ENCODE results near the gene DOC2B. TPM values are rescaled to one million over a fixed set of nuclear protein-coding genes. Genes with fewer than 3 reads are reported as not detected.
"Not testable (repeated sequence)": the region's sequence is repeated elsewhere in the genome, so short reads cannot be mapped to it uniquely, and the experiment has no call there.

The DOC2B gene
- polyA plus RNA-seq, 1 experiment, result not detected

DNA sequence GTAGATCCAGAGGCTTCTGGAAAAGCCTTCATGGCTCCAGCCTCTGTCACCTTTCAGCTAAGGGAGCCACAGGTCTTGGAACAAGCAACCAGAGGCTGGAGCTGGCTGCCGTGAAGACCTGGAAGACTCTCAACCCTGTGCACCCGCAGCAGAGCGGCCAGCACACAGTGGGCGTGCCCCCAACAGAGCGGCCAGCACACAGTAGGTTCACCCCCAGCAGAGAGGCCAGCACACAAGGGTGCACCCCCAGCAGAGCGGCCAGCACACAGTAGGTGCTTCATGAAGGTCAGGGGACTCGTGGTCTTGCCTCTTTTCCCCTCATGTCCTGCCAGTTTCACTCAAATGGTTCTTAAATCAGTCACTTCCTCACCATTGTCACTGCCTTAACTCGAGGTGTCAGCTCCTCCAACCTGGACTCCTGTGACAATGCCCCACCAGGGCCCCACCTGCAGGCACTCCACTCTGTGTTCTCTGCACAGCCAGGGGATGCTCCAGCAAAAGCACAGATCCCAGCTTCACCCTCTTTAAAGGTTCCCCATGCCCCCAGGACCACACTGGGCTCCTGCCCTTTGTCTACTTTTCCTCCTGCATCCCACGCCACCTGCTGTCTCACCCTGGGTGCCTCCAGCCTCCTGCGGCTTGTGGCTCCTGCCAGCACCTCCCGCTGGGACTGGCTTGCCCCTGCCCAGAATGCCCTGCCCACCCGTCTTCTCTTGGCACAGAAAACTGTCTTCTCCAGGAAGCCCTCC is 42.4 kb upstream of the DOC2B start:
- TF ChIP-seq, protein P1, sequence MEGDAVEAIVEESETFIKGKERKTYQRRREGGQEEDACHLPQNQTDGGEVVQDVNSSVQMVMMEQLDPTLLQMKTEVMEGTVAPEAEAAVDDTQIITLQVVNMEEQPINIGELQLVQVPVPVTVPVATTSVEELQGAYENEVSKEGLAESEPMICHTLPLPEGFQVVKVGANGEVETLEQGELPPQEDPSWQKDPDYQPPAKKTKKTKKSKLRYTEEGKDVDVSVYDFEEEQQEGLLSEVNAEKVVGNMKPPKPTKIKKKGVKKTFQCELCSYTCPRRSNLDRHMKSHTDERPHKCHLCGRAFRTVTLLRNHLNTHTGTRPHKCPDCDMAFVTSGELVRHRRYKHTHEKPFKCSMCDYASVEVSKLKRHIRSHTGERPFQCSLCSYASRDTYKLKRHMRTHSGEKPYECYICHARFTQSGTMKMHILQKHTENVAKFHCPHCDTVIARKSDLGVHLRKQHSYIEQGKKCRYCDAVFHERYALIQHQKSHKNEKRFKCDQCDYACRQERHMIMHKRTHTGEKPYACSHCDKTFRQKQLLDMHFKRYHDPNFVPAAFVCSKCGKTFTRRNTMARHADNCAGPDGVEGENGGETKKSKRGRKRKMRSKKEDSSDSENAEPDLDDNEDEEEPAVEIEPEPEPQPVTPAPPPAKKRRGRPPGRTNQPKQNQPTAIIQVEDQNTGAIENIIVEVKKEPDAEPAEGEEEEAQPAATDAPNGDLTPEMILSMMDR (IDR thresholded peaks at IDR 0.05; ENCODE audit: insufficient read depth, low read depth, low read length), result no peak
- no peaks in the 10 kb centered on the region for H3K36me3 ChIP-seq (ENCODE audit: control insufficient read depth, insufficient read depth, low read length)
- ChIA-PET CTCF (no interaction called here), POLR2A (no interaction called here)
- H3K4me3 ChIP-seq (ENCODE audit: low read depth, low read length), result no peak overlapping the region
- 0 out of 2 replicates have a peak, but pooled peaks cover 1% of the 10 kb centered on the region for H3K27me3 ChIP-seq (ENCODE audit: control insufficient read depth, insufficient read depth, low read length)
- DNase-seq (ENCODE audit: low read depth), result no peak

DNA sequence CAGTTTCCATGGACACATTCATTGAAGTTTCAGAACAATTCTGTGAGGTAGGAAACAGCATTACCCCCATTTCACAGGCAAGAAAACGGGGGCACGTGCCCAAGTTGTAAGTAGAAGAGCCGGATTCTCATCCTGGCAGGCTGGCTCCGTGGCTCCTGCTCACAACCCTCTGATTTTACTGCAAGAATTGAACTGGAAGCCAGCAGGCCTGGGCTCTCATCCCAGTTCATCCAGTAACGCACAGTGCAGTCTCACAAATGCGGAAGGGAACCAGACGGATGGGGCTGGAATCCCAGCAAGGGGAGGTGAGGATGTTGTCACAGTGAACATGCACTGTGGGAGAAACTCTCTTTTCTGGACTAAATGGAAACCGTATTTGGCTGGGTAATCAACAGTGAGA is 40.7 kb upstream of the DOC2B start:
- no peak for DNase-seq (ENCODE audit: low read depth)
- POLR2A ChIA-PET, result interaction anchor here (0.6 kb wide), 1 partner anchor 30 kb away, joined by 3 read pairs; no protein-coding TSS in a partner anchor
- Histone ChIP-seq H3K36me3 (ENCODE audit: control insufficient read depth, insufficient read depth, low read length) (no peaks in the 10 kb centered on the region), H3K27me3 (ENCODE audit: control insufficient read depth, insufficient read depth, low read length) (0 out of 2 replicates have a peak, but pooled peaks cover 1% of the 10 kb centered on the region), H3K4me3 (ENCODE audit: low read depth, low read length) (no peak overlapping the region)
- CTCF ChIA-PET, result interaction anchor here (1.1 kb wide), 1 partner anchor 163 kb away, joined by 3 read pairs; no protein-coding TSS in a partner anchor
- TF ChIP-seq, protein P1 (IDR thresholded peaks at IDR 0.05; ENCODE audit: insufficient read depth, low read depth, low read length), result no peak

DNA sequence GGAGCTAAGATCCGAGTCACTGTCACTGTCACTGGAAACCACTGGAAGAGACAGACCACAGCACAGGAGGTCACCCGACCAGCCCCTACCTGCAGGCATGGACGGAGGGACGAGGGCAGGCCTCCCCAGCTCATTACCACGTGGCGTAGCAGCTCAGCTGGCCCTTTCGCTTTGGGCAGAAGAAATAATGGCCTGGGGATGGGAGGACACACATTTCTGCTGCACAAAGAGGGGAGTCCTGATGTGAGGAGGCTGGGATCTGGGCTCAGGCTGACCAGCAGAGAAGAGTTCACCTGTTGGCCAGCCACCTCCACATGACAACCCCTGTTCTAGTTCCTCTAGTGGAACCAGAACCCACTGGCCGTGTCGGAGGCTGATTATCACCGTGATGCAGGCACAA is 38.2 kb upstream of the DOC2B start:
- CTCF ChIA-PET, result no interaction called here
- no peaks in the 10 kb centered on the region for H3K27me3 ChIP-seq (ENCODE audit: control insufficient read depth, insufficient read depth, low read length)
- H3K36me3 ChIP-seq (ENCODE audit: control insufficient read depth, insufficient read depth, low read length), result no peaks in the 10 kb centered on the region
- TF ChIP-seq, protein P1 (IDR thresholded peaks at IDR 0.05; ENCODE audit: insufficient read depth, low read depth, low read length), result no peak
- no peak for DNase-seq (ENCODE audit: low read depth)
- POLR2A ChIA-PET, result no interaction called here
- no peak overlapping the region for H3K4me3 ChIP-seq (ENCODE audit: low read depth, low read length)

DNA sequence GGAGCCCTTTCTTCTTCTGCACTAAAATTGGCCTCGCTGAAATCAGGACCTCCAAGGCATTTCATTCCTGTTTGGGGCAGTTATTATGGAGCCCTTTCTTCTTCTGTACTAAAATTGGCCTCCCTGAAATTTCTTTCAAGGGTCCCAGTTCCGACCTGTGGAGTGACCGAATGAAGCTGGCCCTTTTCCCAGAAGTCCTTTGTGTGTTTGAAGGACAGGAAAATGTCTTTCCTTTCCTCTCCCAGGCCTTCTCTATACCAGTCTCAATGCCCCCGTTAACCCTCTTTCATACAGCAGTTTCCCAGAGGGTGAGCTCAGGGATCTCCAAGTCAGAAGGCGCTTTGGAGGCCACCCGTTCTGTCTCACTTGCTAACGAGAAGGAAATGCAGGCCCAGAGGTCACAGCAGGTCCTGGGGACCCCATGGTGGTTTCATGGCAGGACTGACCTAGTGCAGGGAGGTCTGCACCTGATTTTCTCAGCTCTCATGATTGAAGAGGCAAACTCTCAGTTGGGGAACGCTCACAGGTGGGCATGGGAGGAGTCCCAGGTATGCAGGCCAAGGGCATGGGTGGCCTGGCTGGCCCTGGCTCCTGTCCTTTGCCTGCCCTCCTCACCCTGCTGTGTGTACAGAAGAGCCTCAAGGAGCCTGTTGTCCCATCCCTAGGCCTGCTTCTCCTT is 37.1 kb upstream of the DOC2B start:
- Histone ChIP-seq H3K27me3 (ENCODE audit: control insufficient read depth, insufficient read depth, low read length) (no peaks in the 10 kb centered on the region), H3K4me3 (ENCODE audit: low read depth, low read length) (no peak overlapping the region), H3K36me3 (ENCODE audit: control insufficient read depth, insufficient read depth, low read length) (no peaks in the 10 kb centered on the region)
- DNase-seq (ENCODE audit: low read depth), result no peak
- CTCF ChIA-PET, result no interaction called here
- POLR2A ChIA-PET, result no interaction called here
- TF ChIP-seq, protein P1 (IDR thresholded peaks at IDR 0.05; ENCODE audit: insufficient read depth, low read depth, low read length), result no peak

DNA sequence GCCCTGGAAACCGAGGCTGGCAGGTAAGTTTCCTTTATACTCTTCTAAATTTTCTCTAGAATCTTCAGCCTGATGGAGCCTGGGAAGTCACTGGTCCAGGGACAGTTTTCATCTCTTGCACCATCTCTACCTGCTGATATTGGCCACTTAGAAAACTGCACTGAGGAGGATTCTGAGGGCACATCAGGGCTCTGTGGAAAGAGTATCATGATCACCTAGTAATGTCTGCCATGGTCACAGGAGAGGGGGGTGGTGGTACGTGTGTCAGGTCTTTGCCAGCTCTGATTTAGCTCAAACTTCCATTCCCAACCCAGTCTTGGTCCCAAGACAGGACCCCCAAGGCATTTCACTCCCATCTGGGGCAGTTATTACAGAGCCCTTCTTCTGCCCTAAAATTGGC is 35.2 kb upstream of the DOC2B start:
- DNase-seq (ENCODE audit: low read depth), result no peak
- ChIA-PET POLR2A (no interaction called here), CTCF (no interaction called here)
- Histone ChIP-seq H3K27me3 (ENCODE audit: control insufficient read depth, insufficient read depth, low read length) (no peaks in the 10 kb centered on the region), H3K36me3 (ENCODE audit: control insufficient read depth, insufficient read depth, low read length) (no peaks in the 10 kb centered on the region), H3K4me3 (ENCODE audit: low read depth, low read length) (no peak overlapping the region)
- TF ChIP-seq, protein P1 (IDR thresholded peaks at IDR 0.05; ENCODE audit: insufficient read depth, low read depth, low read length), result no peak

DNA sequence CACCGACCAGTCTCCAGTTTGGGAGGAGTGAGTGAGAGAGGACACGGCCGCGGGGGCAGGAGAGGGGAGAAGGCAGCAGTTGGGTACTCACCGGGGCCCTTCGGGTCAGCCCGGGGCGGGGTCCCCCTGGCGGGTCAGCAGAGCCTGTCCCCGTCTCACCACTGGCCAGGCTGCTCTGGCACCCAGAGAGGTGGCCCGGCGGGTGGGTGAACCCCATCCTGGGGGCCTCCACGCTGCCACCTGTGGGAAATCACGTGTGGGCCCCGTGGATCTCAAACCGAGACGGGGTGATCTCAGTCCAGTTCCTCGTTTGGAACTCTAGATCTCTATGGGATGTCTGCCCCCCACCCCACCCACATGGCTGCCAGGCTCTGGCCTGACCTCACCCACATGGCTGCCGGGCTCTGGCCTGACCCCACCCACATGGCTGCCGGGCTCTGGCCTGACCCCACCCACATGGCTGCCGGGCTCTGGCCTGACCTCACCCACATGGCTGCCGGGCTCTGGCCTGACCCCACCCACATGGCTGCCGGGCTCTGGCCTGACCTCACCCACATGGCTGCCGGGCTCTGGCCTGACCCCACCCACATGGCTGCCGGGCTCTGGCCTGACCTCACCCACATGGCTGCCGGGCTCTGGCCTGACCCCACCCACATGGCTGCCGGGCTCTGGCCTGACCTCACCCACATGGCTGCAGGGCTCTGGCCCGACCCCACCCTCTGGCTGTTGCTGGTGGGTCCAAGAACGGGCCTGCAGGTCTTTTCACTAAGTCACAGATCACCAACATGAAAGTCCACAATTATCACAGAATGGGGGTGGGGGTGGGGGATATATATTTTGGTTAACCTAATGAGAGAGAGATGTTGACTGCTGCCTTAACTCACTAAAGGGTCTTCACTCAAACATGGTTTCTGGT is 34.4 kb upstream of the DOC2B start:
- H3K36me3 ChIP-seq (ENCODE audit: control insufficient read depth, insufficient read depth, low read length); H3K4me3 ChIP-seq (ENCODE audit: low read depth, low read length); DNase-seq (ENCODE audit: low read depth); POLR2A ChIA-PET; CTCF ChIA-PET; H3K27me3 ChIP-seq (ENCODE audit: control insufficient read depth, insufficient read depth, low read length): not testable (repeated sequence)
